ENCODE results near the gene USP13.

DNA sequence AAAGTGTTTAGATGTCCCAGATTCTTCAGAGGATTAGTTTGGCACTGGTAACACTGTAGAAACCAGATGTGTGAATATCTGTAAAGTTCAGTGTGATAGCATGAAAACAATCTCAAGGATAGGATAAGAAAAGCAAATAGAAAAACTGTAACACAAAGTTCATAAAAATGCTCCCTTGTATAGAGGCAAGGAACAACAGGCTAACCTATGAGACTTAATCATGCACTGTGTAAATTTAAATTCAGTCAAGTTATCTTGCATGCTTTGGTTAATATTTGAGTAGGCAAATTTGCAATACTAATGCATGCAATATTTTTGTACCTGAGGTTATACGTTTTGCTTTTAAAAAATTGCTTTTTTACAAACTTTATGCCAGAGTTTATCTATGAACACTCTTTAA, 144.4 kb downstream of the USP13 start:
- no peak for TF ChIP-seq CTCF (conservative IDR thresholded peaks at IDR 0.05; ENCODE audit: low read length)
- no peak for TF ChIP-seq EZH2phosphoT487 (IDR thresholded peaks at IDR 0.05; ENCODE audit: borderline replicate concordance)
